GM12878 (cell line): ENCODE data around the gene TMC6. TPM values are rescaled to one million over a fixed set of nuclear protein-coding genes. Genes with fewer than 3 reads are reported as not detected.
A peak's percentile ranks its signal among the peaks of the same experiment; 100 is the strongest.

ENCODE experiments used
- ATAC-seq: fragments of 200-7000 bp; cut with Tn5 transposase; 3 replicates; pipeline ENCODE4 v1.9.1; 2020; ENCODE audit warnings: mild to moderate bottlenecking, moderate library complexity
- Bru-seq: library from RNA; stranded (reverse); fragments of 400-500 nt; gene quantifications from one replicate; lab custom pipeline; 2021; lab: Mats Ljungman, UMichigan
- BruChase-seq, 2 experiments: library from RNA; stranded (reverse); fragments of 400-500 nt; gene quantifications; one replicate each; lab custom pipeline; 2021; lab: Mats Ljungman, UMichigan
- BruUV-seq: library from RNA; stranded (reverse); fragments of 400-500 nt; replicated peaks from 2 replicates; lab custom pipeline; 2021; lab: Mats Ljungman, UMichigan
- CTCF ChIA-PET: fragments of 300-600 bp; sonication (Branson Sonifier 250); formaldehyde crosslinking; extraction: SDS; loops from one replicate; lab custom pipeline; 2021; ENCODE audit warnings: inconsistent platforms; lab: Yijun Ruan, JAX
- POLR2A ChIA-PET: fragments of 350-600 bp; formaldehyde crosslinking; extraction: SDS; loops from one replicate; lab custom pipeline; 2021; ENCODE audit warnings: inconsistent platforms; lab: Charles Lee
- RAD21 ChIA-PET: fragments of 300-600 bp; sonication (Branson Sonifier 250); formaldehyde crosslinking; loops from one replicate; lab custom pipeline; 2023; ENCODE audit warnings: antibody characterized with exemption; ENCODE audit not compliant: unreplicated experiment; lab: Charles Lee
- SMC1A ChIA-PET: fragments of 300-600 bp; sonication (Branson Sonifier 250); formaldehyde crosslinking; loops from one replicate; lab custom pipeline; 2023; ENCODE audit not compliant: unreplicated experiment, uncharacterized antibody; lab: Charles Lee
- DNase-seq: peaks from one replicate; pipeline ENCODE4 v3.0.0-alpha.2; 2011; ENCODE audit warnings: low read depth, low spot score
- FAIRE-seq: peaks from 3 replicates; lab custom pipeline; 2011; peaks lifted over from hg19 to GRCh38; lab: Jason Lieb, UNC
- H2AFZ ChIP-seq: 2 replicates; pipeline ENCODE4 v1.6.0; 2011; ENCODE audit warnings: low read depth, low read length, control low read depth; ENCODE audit not compliant: control insufficient read depth
- H3K27ac ChIP-seq: 2 replicates; pipeline ENCODE4 v1.5.1; 2011; ENCODE audit warnings: control low read depth; ENCODE audit not compliant: control insufficient read depth, insufficient read depth
- H3K27me3 ChIP-seq, 2 experiments: replicated peaks in 1 of 2; 2 replicates each; pipeline versions ENCODE4 v1.6.0 to v1.6.1; 2011; ENCODE audit warnings: low read length in 1 of 2; ENCODE audit not compliant: control insufficient read depth in 2 of 2, insufficient read depth in 2 of 2
- H3K36me3 ChIP-seq, 2 experiments: 2 replicates each; pipeline ENCODE4 v1.5.1; 2011; ENCODE audit warnings: low read length in 1 of 2; ENCODE audit not compliant: control insufficient read depth in 2 of 2, insufficient read depth in 2 of 2
- H3K4me1 ChIP-seq: 2 replicates; pipeline ENCODE4 v1.6.1; 2011; ENCODE audit warnings: mild to moderate bottlenecking, low read length, moderate library complexity, mixed read lengths; ENCODE audit not compliant: control insufficient read depth, insufficient read depth
- H3K4me2 ChIP-seq: 2 replicates; pipeline ENCODE4 v1.6.0; 2011; ENCODE audit warnings: control low read depth; ENCODE audit not compliant: control insufficient read depth, insufficient read depth
- H3K4me3 ChIP-seq: fragments of 200-600 bp; sonication (generic); 2 replicates; pipeline ENCODE4 v1.5.1; 2016
- H3K79me2 ChIP-seq: 2 replicates; pipeline ENCODE4 v1.6.0; 2011; ENCODE audit warnings: low read length; ENCODE audit not compliant: control insufficient read depth, insufficient read depth
- H3K9ac ChIP-seq: 2 replicates; pipeline ENCODE4 v1.8.0; 2011; ENCODE audit warnings: low read length, control low read depth, mixed read lengths; ENCODE audit not compliant: control insufficient read depth, insufficient read depth
- H3K9me3 ChIP-seq: replicated peaks from 3 replicates; pipeline ENCODE4 v1.5.1; 2011; ENCODE audit warnings: mild to moderate bottlenecking, low read length; ENCODE audit not compliant: control insufficient read depth, insufficient read depth
- H4K20me1 ChIP-seq: 2 replicates; pipeline ENCODE4 v1.6.0; 2011; ENCODE audit not compliant: control insufficient read depth, insufficient read depth
- ASH2L ChIP-seq: fragments of 300-600, 200-600 bp; sonication (generic); IDR thresholded peaks from 2 replicates; pipeline ENCODE4 v1.6.1; 2017; ENCODE audit warnings: low read depth, mild to moderate bottlenecking, borderline replicate concordance
- BCL11A ChIP-seq: IDR thresholded peaks from 2 replicates; pipeline ENCODE4 v1.6.1; 2011; ENCODE audit warnings: low read depth, low read length
- CBX5 ChIP-seq: sonication (generic); IDR thresholded peaks from 2 replicates; pipeline ENCODE4 v1.6.1; 2016; ENCODE audit warnings: low read depth, moderate library complexity, mild to moderate bottlenecking, inconsistent platforms
- CREM ChIP-seq: IDR thresholded peaks from 2 replicates; pipeline ENCODE4 v1.6.1; 2014; ENCODE audit warnings: antibody characterized with exemption, low read depth
- FOXK2 ChIP-seq: fragments of 450-650 bp; IDR thresholded peaks from 2 replicates; pipeline ENCODE4 v1.6.1; 2017; ENCODE audit warnings: mild to moderate bottlenecking, moderate library complexity
- MTA3 ChIP-seq: IDR thresholded peaks from 2 replicates; pipeline ENCODE4 v1.6.1; 2012; ENCODE audit warnings: low read length, inconsistent platforms, borderline replicate concordance
- PAX5 ChIP-seq: IDR thresholded peaks from 2 replicates; pipeline ENCODE4 v1.6.1; 2011; ENCODE audit warnings: low read depth, low read length, borderline replicate concordance
- PAX8 ChIP-seq: fragments of 450-650 bp; IDR thresholded peaks from 2 replicates; pipeline ENCODE4 v1.6.1; 2017; ENCODE audit warnings: mild to moderate bottlenecking, moderate library complexity
- RAD21 ChIP-seq: IDR thresholded peaks from 2 replicates; pipeline ENCODE4 v1.6.1; 2011; ENCODE audit warnings: mild to moderate bottlenecking, low read depth, low read length, moderate library complexity; ENCODE audit not compliant: insufficient read depth
- WRNIP1 ChIP-seq: IDR thresholded peaks from 2 replicates; pipeline ENCODE4 v1.6.1; 2011; ENCODE audit warnings: low read depth, low read length, improper control_type of control experiment, borderline replicate concordance
- whole genome bisulfite sequencing: methylation state at CpG from one replicate; pipeline ENCODE4 v1.1.6; 2016; ENCODE audit warnings: low lambda C conversion rate; ENCODE audit not compliant: insufficient replicate concordance, insufficient coverage; ENCODE audit errors: missing lambda C conversion rate; 5-methylcytosine and 5-hydroxymethylcytosine counted together
- in situ Hi-C: fragments of 300-500 bp; cut with MboI; formaldehyde crosslinking; loops from 9 replicates; pipeline ENCODE4 v1.14.3; 2018; ENCODE audit warnings: mixed read lengths
- intact Hi-C: fragments of 100-400 bp; cut with micrococcal nuclease; formaldehyde crosslinking; loops from one replicate; pipeline ENCODE4 v1.14.2; 2022; ENCODE audit not compliant: unreplicated experiment
- long read RNA-seq, 2 experiments: library from polyadenylated mRNA; unstranded; transcript quantifications; one replicate each; pipeline ENCODE4 v2.0.0, GENCODE V29; 2019 to 2020
- polyA minus RNA-seq, 3 experiments: library from RNA; depleted of rRNA, polyadenylated mRNA; stranded (reverse); fragments of >200 nt; gene quantifications; 2 replicates each; pipeline ENCODE4 v1.2.3, GENCODE V29; 2011
- polyA plus RNA-seq, 11 experiments: library from polyadenylated mRNA; depleted of rRNA in 4 of 11; unstranded in 6 of 11; stranded (reverse) in 5 of 11; fragments of >200 nt; fragmentation: Nextera tagmentation in 4 of 11; fragmentation: Illumina TruSeq in 1 of 11; extraction: Ambion mirVana in 4 of 11; extraction: Trizol in 1 of 11; gene quantifications; 1 replicate in 1 of 11; 2 replicates in 10 of 11; pipeline versions ENCODE4 v1.2.1 to v1.2.3, GENCODE V29; 2011 to 2016; ENCODE audit warnings: inconsistent platforms in 2 of 11, missing spikeins in 2 of 11, low read depth in 1 of 11
- total RNA-seq, 4 experiments: library from RNA; depleted of rRNA in 3 of 4; stranded (reverse); fragments of >200 nt in 3 of 4; fragmentation: Illumina TruSeq in 1 of 4; extraction: Trizol in 1 of 4; gene quantifications; 2 replicates each; pipeline versions ENCODE4 v1.2.1 to v1.2.3, GENCODE V29; 2013 to 2021
- TF ChIP-seq, protein P1 (sequence below): IDR thresholded peaks from 2 replicates; pipeline ENCODE4 v1.6.1; 2011; ENCODE audit warnings: mild to moderate bottlenecking, low read depth, low read length, moderate library complexity; ENCODE audit not compliant: insufficient replicate concordance
- TF ChIP-seq, protein P2 (sequence below): IDR thresholded peaks from 2 replicates; pipeline ENCODE4 v1.6.1; 2011; ENCODE audit warnings: low read depth, low read length, improper control_type of control experiment, borderline replicate concordance

The TMC6 gene, protein sequence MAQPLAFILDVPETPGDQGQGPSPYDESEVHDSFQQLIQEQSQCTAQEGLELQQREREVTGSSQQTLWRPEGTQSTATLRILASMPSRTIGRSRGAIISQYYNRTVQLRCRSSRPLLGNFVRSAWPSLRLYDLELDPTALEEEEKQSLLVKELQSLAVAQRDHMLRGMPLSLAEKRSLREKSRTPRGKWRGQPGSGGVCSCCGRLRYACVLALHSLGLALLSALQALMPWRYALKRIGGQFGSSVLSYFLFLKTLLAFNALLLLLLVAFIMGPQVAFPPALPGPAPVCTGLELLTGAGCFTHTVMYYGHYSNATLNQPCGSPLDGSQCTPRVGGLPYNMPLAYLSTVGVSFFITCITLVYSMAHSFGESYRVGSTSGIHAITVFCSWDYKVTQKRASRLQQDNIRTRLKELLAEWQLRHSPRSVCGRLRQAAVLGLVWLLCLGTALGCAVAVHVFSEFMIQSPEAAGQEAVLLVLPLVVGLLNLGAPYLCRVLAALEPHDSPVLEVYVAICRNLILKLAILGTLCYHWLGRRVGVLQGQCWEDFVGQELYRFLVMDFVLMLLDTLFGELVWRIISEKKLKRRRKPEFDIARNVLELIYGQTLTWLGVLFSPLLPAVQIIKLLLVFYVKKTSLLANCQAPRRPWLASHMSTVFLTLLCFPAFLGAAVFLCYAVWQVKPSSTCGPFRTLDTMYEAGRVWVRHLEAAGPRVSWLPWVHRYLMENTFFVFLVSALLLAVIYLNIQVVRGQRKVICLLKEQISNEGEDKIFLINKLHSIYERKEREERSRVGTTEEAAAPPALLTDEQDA
- total RNA-seq (2013; cell fraction: nucleolus; rRNA removed), result 479 and 553 TPM in 2 replicates
- total RNA-seq (2014; rRNA removed), result 104 and 117 TPM in 2 replicates
- 34.2 and 39.1 TPM in 2 replicates for total RNA-seq (2014; rRNA removed; fragmentation: Illumina TruSeq; extraction: Trizol)
- total RNA-seq (2021), result 206 and 232 TPM in 2 replicates
- polyA plus RNA-seq (2011; ENCODE audit: low read depth), result 47.5 TPM
- 25.6 and 38.0 TPM in 2 replicates for polyA plus RNA-seq (2011; rRNA removed)
- 39.0 and 65.3 TPM in 2 replicates for polyA plus RNA-seq (2011; cell fraction: cytosol; rRNA removed)
- polyA plus RNA-seq (2011; cell fraction: nucleus; rRNA removed), result 658 and 780 TPM in 2 replicates
- 192 and 207 TPM in 2 replicates for polyA plus RNA-seq (2012)
- polyA plus RNA-seq (2014; fragmentation: Illumina TruSeq; extraction: Trizol), result 2.0 and 20.0 TPM in 2 replicates
- 10 to 100 TPM in 1 of 2 experiments, 1 to 10 TPM in 1; 1.9 to 11.5 TPM for polyA plus RNA-seq (2014; fragmentation: Nextera tagmentation; extraction: Ambion mirVana)
- 136 and 153 TPM in 2 replicates for polyA plus RNA-seq (2014; rRNA removed)
- polyA plus RNA-seq (2016; fragmentation: Nextera tagmentation; extraction: Ambion mirVana), result 10 to 100 TPM; 82.0 to 94.4 TPM
- polyA minus RNA-seq (2011; rRNA and poly(A)+ RNA removed), result 24.9 and 76.7 TPM in 2 replicates
- polyA minus RNA-seq (2011; cell fraction: cytosol; rRNA and poly(A)+ RNA removed), result 38.3 and 48.8 TPM in 2 replicates
- 152 and 216 TPM in 2 replicates for polyA minus RNA-seq (2011; cell fraction: nucleus; rRNA and poly(A)+ RNA removed)
- Bru-seq, nascent RNA, result percentile 79 among the genes with signal in this experiment
- percentile 88 among the genes with signal in this experiment for BruChase-seq, experiment 1, labeled RNA remaining after a 6-hour chase
- BruChase-seq, experiment 2, labeled RNA remaining after a 2-hour chase, result percentile 86 among the genes with signal in this experiment
- long read RNA-seq, experiment 1, full-length matches to known transcripts, result 2 of 27 reads
- long read RNA-seq, experiment 1, partial matches to known transcripts, result 7 of 27 reads
- long read RNA-seq, experiment 1, other reads (novel, unspliced or antisense), result 18 of 27 reads
- long read RNA-seq, experiment 2, partial matches to known transcripts, result 5 of 15 reads
- long read RNA-seq, experiment 2, other reads (novel, unspliced or antisense), result 6 of 15 reads

DNA sequence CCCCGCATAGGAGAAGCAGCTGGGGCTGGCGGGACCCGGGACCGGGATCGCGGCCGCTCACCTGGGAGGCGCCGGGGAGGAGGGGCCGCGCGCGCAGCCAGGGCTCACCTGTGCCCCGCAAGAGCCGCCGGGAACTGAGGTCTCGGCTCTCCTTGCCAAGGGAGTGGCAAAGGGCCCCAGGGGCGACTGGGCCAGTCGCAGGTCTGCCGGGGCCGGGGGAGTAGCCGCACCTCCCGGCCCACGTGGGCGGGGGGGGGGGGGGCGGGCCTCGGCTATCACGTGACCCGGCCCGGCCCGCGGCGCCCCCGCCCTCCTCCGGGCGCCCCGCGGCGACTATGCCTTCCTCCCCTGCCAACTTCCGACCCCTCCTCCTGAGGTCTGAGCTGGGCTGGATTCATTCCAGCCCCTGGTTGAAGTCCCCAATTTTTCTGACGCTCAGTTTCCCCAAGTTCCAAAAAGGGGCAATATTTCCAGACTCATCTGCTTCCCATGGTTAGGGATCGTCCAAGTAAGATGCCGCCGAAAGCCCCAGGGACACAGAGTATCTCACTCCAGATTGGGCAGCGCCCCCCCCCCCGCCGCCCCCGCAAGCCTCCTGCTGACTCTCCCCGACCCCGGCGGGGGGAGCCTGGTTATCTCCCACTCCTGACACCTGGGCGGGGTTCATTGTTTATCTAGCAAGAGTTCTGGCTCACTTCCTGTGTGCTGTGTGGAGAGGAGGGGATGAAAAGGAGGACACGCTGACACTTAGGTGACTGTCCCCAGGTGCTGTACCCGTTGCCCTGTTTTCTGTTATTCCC, at the start of gene TMC6:
TMC6 (minus strand) TSS at position 205 of the 800 bp plus-strand sequence. CDS start 1,923 bp downstream, outside the sequence.
- H4K20me1 ChIP-seq, result no peaks in the 10 kb centered on the region
- no TSS peak for BruUV-seq
- H3K36me3 ChIP-seq, result no peaks in the 10 kb centered on the region; a peak in 3 of 4 replicates
- RAD21 ChIA-PET, result interaction anchor here (0.7 to 3.9 kb wide), 10 partner anchors 10 to 171 kb away, joined by 3 to 17 read pairs (median 5); partner anchors contain the start of gene TNRC6C
- H3K4me3 ChIP-seq, result peak within 1 kb of the TSS; percentile 94
- H2AFZ ChIP-seq, result peak within 1 kb of the TSS; percentile 65
- H3K27me3 ChIP-seq, result no peaks in the 10 kb centered on the region
- H3K4me2 ChIP-seq, result peak within 1 kb of the TSS; percentile 100
- peak within 1 kb of the TSS; percentile 93 for H3K9ac ChIP-seq
- FAIRE-seq (peak; percentile 41), DNase-seq (no peak), ATAC-seq (peak; percentile 13)
- in situ Hi-C loops, result no loop called here
- POLR2A ChIA-PET, result interaction anchor here (1.3 to 8.0 kb wide), 12 partner anchors 10 to 228 kb away, joined by 4 to 85 read pairs (median 8); partner anchors contain the start of genes C17orf99 and SYNGR2
- H3K9me3 ChIP-seq, result no peaks in the 10 kb centered on the region
- CTCF ChIA-PET, result interaction anchor here (0.9 to 12.7 kb wide), 5 partner anchors 8 to 58 kb away, joined by 3 to 100 read pairs (median 10); partner anchors contain the start of genes AFMID and TK1
- peak within 1 kb of the TSS; percentile 95 for H3K27ac ChIP-seq
- peaks cover 98% of the 10 kb centered on the region for H3K79me2 ChIP-seq
- intact Hi-C loops, result loop anchor here (2.0 kb wide), 1 partner anchor 16 kb away; no protein-coding TSS in a partner anchor
- WGBS, result 0% methylated on average over 22 of the region's 54 CpGs
- SMC1A ChIA-PET, result interaction anchor here (1.0 to 2.9 kb wide), 7 partner anchors 16 to 59 kb away, joined by 3 to 6 read pairs (median 4); no protein-coding TSS in a partner anchor
- H3K4me1 ChIP-seq, result peaks cover 61% of the 10 kb centered on the region
- TF ChIP-seq BCL11A (no peak), FOXK2 (no peak), CREM (no peak; the same call in 1 of the 2 replicates), RAD21 (no peak), CBX5 (no peak), PAX5 (no peak), WRNIP1 (no peak), ASH2L (no peak), PAX8 (no peak), MTA3 (no peak)
- TF ChIP-seq, protein P1, sequence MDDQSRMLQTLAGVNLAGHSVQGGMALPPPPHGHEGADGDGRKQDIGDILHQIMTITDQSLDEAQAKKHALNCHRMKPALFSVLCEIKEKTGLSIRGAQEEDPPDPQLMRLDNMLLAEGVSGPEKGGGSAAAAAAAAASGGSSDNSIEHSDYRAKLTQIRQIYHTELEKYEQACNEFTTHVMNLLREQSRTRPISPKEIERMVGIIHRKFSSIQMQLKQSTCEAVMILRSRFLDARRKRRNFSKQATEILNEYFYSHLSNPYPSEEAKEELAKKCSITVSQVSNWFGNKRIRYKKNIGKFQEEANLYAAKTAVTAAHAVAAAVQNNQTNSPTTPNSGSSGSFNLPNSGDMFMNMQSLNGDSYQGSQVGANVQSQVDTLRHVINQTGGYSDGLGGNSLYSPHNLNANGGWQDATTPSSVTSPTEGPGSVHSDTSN, result no peak
- TF ChIP-seq, protein P2, sequence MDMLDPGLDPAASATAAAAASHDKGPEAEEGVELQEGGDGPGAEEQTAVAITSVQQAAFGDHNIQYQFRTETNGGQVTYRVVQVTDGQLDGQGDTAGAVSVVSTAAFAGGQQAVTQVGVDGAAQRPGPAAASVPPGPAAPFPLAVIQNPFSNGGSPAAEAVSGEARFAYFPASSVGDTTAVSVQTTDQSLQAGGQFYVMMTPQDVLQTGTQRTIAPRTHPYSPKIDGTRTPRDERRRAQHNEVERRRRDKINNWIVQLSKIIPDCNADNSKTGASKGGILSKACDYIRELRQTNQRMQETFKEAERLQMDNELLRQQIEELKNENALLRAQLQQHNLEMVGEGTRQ, result peak; percentile 62
